ENCODE results near the gene UNC5C.

Gene UNC5C

DNA sequence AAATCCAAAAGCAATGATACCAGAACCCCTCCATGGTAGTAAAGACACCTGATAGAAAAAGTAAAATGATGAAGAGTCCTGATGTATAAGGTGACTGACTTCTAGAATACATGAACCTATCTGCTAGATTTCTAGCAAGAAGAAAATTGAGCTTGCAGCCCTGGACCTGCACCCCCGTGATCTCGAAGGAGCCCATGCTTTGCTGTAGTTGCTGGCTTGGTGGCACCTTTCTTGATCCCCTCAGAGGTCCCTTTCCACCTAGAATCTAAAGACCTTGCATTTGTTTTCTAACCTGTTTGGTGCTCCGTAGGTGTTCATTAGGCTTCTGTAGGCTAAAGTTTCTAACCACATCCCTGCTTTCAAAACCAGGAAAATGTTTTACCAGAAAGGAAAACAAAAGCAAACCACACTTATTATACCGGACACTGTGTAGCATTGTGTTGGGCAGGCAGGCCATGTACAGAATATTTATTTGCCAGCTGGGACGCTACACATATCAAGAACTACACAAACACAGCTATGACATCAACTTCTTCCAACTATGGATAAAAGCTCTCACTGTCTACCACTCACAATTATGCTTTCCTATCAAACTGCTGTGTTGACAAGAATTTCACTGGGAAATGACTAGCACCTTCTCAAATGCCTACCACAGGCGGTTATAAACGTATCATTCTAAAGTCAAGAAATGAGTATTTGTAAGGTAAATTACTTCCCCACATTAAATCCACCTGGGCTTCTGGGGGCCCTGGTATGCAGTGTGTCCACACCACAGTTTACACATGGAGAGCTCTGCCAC, 316.2 kb downstream of the UNC5C start:
- no peak overlapping the region for H3K4me3 ChIP-seq (ENCODE audit: low read depth, low read length)

DNA sequence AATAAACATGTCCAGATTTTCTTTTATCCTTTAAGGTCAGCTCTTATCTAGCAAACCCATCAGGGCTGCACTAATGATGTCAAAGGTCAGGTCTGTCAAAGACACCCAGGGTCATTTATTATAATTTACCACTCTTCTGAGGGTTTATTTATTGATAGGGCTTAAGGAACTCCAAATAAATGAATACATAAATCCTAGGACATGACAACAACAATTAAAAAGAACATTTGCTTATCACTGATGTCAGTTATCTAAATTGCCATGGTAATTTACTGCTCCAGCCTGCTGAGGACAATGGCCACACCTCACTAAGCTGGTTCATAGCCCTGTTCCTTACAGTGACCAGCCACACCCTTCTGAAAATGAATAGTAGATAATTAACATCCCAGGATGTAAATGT, 317.1 kb downstream of the UNC5C start:
- no peak overlapping the region for H3K4me3 ChIP-seq (ENCODE audit: low read depth, low read length)

DNA sequence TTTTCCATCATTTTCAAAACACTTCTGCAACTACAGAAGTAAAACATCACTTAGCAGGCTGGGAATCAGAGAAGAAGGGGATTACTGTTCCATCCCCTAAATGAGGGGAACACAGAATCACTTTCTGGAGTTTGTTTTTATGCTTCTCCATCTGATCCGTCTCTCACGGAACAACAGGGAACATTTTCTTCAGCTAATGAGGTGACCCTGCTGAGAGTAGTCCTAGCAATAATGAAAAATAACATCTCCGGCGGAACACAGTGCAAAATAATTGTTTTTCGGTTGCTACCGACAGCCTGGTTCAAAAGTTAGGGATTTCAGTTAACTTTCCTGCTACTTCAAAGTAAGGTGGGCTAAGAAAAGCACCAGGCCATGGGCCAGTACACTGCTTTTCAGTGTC, 322.9 kb downstream of the UNC5C start:
- H3K4me3 ChIP-seq (ENCODE audit: low read depth, low read length), result no peak overlapping the region

DNA sequence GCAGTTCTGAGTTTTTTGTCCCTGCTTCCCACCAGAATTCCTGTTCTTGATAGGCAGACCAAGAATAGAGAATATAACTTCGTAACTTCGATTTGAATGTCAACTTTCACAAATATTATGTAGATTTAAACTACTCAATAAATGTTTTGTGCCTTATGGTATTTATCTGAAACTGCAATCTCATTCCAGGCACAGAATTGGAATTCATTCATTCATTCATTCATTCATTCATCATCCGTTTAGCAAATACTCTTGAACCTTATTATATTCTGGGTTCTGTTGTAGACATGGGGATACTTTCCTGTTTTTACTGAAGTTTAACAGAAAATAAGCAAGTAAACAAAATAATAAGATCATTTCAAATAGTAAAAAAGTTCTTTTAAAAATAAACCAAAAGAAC, 324.4 kb downstream of the UNC5C start:
- no peak overlapping the region for H3K4me3 ChIP-seq (ENCODE audit: low read depth, low read length)

DNA sequence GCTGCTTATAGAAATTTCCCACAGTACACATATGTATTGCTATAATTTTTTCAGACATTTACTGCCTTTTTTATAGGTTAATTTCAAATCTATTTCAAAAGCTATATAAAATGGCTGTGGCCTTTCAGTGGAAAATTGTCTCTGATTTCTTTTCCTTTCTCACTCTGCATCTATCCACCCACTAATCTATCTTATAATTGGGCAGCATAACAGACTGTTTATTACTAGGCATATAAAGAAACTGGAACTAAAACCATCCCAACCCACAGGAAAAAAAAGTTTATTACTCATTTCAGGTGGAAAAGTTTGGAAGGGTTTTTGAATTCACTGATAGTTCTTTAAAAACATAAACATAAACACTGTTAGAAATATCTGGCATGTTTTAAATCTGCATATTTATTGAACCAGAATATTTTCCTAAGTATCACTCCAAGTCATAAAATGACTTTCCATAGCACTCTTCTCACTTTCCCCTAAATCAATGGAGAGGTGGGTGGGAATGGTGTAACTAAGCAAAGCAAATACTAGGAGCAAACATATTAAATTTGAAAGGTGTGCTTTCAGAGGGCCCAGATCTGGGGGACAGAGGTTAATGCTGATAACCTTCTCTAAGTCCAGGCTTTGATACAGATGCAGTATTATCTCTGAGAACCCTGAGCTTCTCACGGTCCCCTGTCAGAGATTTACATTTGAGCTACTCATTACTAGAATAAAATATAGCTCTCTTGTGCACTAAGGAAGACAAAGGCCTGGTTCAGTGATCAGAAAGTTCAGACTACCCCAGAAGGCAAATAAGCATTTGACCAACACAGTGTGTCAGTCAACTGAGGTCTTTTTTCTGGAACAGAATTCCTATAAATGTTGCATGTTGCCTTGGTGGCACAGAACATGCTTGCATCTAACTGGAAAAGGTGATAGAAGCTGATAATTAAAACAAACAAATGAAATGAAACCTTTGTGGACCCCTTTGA, 328.3 kb downstream of the UNC5C start:
- H3K4me3 ChIP-seq (ENCODE audit: low read depth, low read length), result no peak overlapping the region

DNA sequence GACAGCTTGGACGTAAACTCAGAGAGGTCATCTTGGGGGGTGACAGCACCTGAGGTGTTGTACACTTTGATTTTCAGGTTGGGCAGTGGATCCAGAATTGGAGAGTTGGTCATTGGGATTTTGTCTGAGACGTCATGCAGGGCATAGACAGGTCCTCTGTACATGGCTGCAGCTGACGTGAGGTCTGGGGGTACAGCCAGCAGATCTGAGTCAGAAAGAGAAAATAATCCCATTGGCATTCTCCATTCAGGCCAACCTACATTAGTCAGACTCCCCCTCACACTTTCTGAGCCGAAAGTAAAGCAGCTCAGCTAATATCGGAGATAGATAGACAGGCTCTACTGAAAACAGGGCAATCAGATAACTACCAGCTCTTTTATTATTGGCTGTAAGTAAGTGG, 329.7 kb downstream of the UNC5C start:
- H3K4me3 ChIP-seq (ENCODE audit: low read depth, low read length), result no peak overlapping the region

DNA sequence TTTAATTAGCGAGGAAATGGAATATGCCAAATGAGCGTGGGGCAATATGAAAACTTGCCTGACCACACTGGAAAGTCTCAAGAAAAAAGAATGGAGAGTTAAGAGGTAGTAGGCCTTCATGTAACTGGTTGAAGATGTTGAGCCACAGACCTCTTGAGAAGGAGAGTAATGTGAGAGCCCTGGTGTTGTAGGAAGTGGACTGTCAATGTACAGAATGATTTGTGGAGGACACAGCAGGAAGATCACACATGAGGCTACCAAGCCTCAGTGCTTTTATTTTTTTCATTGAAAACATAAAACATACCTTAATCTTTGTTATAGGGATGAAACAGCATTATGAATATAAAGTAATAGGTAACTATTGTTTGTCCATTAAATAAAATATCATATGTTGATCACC, 331.6 kb downstream of the UNC5C start:
- H3K4me3 ChIP-seq (ENCODE audit: low read depth, low read length), result no peak overlapping the region

DNA sequence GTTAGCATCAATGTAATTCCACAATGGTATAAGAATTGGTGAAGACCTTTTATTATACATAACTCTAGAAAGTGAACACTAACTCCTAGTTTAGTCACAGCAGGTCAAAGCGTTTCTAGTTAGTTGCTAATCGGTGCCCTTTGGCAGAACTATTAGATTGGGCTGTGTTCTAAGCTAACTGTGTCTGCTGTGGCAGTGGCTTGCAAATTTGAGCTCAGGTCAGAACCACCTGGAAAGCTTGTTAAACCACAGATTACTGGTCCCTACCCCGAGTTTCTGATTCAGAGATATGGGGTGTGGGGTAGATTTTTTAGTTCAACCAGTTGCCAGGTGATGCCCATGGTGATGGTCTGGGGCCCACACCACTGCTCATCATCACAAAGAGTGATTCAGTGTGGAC, 332.1 kb downstream of the UNC5C start:
- no peak overlapping the region for H3K4me3 ChIP-seq (ENCODE audit: low read depth, low read length)

DNA sequence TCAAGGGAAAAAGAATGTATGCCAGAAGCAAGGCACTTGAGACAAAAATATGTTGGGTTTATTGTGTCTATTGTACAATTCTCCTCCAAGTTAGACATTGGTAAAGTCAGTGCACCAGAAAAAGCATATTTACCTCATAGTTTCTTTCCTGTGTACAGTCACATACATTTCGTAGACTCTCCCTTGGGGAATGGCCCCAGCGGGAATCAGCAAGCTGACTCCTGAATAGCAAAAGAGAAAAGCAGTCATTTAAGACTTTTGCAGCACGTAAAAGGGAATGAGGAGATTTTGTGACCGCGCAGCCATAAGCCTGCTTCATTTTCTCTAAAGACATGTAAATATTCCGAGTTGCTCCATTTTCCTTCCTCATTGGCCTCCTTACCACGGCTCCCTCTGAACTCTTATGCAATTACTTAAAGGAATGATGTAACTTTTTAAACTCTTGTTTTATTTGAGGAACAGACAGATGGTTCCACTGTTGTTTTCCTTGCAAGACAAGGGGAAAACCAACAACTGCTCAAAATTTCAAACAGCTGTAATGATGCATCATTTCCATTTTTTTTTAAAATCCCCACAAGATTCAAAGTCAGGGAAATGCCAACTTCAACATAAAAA, 332.7 kb downstream of the UNC5C start:
- no peak overlapping the region for H3K4me3 ChIP-seq (ENCODE audit: low read depth, low read length)

DNA sequence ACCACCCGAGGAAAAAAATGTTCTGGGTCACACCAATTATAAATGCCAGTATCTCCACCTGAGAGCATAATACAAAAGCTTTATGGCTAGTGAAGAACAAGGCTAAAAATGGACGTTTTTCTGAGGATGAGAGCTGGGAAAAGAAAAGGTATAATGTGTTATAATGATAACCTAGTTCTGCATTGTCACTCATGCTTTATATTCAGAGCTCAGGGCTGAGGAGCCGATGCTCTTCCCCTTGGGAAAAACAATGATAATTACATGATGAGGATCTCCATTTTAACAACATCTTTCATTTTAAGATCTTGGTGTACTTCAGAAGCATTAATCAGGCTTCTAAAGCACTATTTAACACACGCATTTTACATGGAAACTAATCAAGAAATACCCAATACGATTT, 333.7 kb downstream of the UNC5C start:
- no peak overlapping the region for H3K4me3 ChIP-seq (ENCODE audit: low read depth, low read length)

DNA sequence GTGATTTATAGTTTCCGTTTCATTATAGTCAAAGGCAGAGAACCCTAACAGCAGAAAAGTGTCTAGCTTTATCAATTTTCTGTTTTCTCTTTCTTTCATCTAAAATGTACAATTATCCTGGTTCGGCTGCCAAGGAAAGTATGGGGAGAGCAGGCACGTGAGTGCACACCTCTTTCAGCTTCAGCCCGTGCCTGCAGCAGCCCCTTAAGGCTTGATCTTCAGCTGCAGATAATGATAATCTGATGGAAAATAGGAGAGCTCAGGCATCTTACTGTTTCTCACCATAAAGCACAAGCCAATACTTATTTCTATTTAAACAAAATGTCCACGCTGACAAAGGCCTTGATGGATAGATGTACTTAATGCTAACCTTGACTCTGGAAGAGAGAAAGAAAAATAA, 334.4 kb downstream of the UNC5C start:
- H3K4me3 ChIP-seq (ENCODE audit: low read depth, low read length), result no peak overlapping the region

DNA sequence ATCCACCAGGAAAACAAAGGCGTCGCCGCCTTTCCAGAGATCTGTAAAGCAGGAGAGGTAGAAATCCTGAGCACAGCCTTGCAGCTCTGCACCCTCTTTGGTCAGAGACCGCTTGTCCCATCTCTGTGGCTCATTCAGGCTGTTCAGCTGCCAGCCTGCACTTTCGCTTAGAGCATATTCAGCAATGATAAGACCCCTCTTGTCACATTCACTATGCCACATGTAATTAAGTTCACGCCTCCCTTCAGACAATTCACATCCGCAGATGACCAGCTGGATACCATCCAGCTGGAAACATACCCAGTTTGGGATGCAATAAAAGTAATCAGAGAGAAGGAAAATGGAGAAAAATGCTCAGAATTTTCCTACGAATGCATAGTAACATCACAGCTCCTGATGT, 335.4 kb downstream of the UNC5C start:
- no peak overlapping the region for H3K4me3 ChIP-seq (ENCODE audit: low read depth, low read length)

DNA sequence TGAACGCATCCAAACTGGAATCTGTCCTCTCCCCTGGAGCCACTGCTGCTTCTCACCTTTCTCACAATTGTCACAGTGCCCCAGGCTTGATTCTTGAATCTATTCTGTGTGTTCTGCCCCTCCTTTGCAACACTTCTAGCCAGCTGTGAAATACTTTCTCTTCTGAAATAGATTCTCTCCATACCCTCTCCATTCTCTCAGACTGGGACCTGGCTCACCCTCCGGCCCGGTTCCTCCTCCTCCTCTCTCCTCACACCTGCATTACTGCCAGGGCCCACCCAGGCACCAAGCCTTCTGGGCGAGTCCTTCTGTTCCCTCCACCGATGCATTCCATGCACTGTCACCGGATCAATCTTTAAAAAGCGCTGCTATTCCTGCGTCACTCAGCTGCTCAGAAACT, 336.1 kb downstream of the UNC5C start:
- no peak overlapping the region for H3K4me3 ChIP-seq (ENCODE audit: low read depth, low read length)

DNA sequence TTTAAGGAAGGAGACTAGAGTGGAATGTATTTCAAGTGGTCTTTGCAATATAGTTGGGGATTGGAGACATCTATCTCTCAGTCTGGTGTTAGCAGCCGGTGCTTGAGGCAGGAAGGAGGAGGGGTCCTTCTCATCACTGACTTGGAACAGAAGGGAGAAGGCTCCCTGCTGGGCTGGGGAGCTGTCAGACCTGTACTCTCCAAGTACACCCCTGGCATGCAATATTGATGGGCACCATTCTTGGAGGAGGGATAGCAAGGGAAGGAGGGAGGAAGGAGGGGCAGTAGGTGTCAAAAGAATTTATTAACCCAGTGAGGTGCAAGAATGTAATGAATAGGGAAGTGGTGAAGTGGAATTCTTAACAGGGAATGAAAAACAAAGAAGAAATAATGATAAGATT, 338.8 kb downstream of the UNC5C start:
- H3K4me3 ChIP-seq (ENCODE audit: low read depth, low read length), result no peak overlapping the region

DNA sequence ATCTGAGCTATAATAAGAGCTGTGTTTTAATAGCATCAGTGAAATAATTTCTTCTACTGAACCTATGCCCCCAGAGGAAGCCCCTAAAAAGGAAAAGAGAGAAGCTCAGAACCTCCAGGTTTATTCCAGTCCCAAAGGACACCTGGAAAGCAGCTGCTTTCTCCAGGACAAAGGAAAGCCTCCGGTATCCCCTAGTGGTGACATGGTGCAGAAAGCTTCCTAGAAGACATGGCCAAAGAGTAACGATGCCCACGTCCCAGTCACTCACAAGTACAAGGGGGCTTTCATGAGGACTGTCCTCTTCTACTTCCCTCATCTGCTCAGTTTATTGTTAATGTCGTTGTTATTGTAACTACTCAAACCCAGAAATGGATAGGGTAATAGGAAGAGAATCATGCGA, 343.9 kb downstream of the UNC5C start:
- no peak overlapping the region for H3K4me3 ChIP-seq (ENCODE audit: low read depth, low read length)

DNA sequence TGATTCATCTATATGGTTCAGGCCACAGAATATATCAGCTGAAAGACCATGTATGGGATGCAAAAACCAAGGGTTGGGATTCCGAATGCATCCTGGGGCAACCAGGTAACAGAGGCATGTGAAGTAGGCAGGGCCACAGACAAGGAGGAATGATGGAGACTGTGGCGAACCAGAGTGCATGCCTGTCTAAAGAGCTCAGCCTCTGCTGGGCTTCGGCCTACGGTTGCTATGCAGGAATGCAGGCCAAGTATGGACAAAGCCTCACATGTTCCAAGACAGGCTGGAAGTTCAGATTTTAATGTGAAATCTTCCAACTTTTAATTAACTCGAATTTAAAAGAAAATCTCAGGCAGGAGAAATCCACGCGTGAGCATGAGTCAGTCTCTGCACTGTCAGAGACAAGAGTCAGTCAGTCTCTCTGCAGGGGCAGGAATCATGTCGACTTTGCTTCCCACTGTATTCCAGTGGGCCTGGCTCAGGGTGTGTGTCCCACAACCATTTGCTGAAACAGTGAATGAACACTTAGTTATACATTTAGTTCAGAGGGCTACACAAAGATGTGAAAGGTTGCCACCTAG, 344.4 kb downstream of the UNC5C start:
- H3K4me3 ChIP-seq (ENCODE audit: low read depth, low read length), result no peak overlapping the region

DNA sequence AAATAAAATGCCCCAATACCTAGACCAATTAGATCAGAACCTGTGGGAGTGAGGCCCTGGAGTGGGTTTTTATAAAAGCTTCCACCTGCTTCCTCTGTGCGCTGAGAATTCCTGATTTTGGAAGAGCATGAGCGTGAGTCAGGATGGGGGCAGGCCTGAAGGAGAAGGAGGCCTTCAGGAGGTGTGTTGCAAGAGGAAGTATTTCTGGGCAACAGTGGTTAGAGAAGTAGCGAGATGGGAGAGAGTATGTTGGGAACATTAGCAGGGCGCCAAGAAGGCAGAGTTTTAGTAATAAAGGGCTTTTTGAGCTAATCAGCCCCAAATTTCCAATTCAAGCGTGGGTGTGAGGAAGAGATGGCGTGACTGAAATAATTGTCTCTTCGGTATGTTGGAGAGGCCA, 349.8 kb downstream of the UNC5C start:
- no peak overlapping the region for H3K4me3 ChIP-seq (ENCODE audit: low read depth, low read length)

DNA sequence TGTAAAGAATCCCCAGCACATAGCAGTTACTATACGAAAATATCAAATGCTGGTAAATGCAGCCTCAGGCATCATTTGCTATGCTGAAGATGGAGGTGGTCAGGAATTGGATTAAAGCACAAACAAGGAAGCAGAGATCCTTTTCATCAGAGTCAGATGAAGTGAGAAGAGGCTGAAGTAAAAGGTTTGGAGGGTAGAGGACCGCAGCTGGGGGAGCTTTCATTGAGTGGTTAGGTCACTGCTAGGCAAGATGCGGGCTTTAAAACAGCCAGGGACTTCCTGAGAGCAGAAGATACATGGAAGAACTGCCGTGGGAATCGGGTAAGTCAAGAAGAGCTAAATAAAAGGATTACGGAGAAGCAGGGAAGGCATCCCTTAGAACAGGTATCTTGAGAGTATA, 351.4 kb downstream of the UNC5C start:
- no peak overlapping the region for H3K4me3 ChIP-seq (ENCODE audit: low read depth, low read length)

DNA sequence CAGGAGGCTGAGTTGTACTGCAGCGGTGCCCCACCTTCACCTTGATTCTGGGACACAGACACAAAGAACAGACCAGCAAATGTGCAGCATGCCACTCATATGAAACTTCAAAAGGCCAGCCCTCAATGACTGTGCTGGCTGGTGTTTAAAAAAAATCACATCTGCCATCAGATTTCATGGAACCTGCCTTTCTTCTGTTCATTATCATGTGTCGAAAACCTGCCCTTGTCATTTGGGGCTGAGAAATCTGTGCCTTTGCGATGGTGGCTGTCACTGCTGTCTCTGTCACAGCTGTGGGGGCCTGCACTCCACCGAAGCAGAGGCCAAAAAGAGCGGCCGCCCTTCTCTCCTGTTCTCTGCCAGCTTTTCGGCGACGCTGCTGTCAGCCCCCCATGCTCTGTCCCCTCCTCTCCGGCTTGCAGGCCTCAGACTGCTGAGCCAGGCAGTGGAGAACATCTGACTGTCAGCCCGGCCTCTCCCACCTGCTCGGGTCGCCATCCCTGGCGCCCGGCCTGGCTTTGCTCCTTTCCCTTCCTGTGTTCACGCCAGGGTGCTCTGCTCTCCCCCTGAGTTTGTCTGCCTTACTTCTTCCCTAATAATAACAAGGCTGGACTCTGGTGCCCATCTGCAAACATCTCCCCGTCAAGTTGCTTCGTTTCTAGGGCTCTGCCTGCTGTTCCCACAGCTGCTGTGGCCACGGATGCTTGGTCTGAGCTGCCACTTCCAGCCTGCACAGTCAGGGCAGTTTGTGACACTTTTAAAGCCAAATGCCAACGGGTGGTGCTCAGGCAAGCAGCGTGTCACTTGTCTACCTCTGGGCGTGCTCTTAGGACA, 355.2 kb downstream of the UNC5C start:
- H3K4me3 ChIP-seq (ENCODE audit: low read depth, low read length), result no peak overlapping the region

DNA sequence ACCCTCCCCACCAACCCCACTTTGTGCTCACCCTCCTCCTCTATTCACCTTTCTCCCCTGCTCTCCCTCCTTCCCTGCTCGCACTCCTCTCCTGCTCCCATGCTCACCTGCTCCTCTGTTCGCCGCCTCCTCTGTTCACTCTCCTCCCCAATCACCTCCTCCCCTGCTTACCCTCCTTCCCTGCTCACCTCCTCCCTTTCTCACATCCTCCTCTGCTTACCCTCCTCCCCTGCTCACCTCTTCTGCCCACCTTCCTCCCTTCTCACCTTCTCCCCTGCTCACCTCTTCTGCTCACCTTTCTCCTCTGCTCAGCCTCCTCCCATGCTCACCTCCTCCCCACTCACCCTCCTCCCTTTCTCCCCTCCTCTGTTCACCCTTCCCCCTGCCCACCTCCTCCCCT, 357.2 kb downstream of the UNC5C start:
- H3K4me3 ChIP-seq (ENCODE audit: low read depth, low read length), result no peak overlapping the region
